Osteoblast (primary cell): Measurements from ENCODE around the gene ATP6V1F. TPM values are rescaled to one million over a fixed set of nuclear protein-coding genes. Genes with fewer than 3 reads are reported as not detected.

Source experiments
- DNase-seq: peaks from one replicate; pipeline ENCODE4 v3.0.0; 2011; ENCODE audit warnings: low spot score, mixed read lengths; ENCODE audit not compliant: insufficient read length; ENCODE audit errors: missing footprints
- H2AFZ ChIP-seq: 2 replicates; pipeline ENCODE4 v1.6.0; 2011; ENCODE audit warnings: mild to moderate bottlenecking, low read length
- H3K27ac ChIP-seq: 2 replicates; pipeline ENCODE4 v1.5.1; 2011; ENCODE audit warnings: mild to moderate bottlenecking, low read depth, low read length, moderate library complexity
- H3K27me3 ChIP-seq: 2 replicates; pipeline ENCODE4 v1.6.0; 2012; ENCODE audit warnings: mild to moderate bottlenecking, control low read depth, inconsistent platforms, low read length, moderate library complexity; ENCODE audit not compliant: insufficient read depth
- H3K36me3 ChIP-seq: 2 replicates; pipeline ENCODE4 v1.5.1; 2011; ENCODE audit warnings: mild to moderate bottlenecking, low read length, control low read depth, moderate library complexity; ENCODE audit not compliant: insufficient read depth
- H3K4me1 ChIP-seq: 2 replicates; pipeline ENCODE4 v1.5.1; 2011; ENCODE audit warnings: mild to moderate bottlenecking, low read length, control low read depth, moderate library complexity; ENCODE audit not compliant: insufficient read depth
- H3K4me2 ChIP-seq: 2 replicates; pipeline ENCODE4 v1.6.0; 2011; ENCODE audit warnings: mild to moderate bottlenecking, low read length; ENCODE audit not compliant: insufficient read depth
- H3K4me3 ChIP-seq: fragments of 200-600 bp; sonication (generic); 3 replicates; pipeline ENCODE4 v1.5.1; 2012; ENCODE audit warnings: mild to moderate bottlenecking, low read length, inconsistent platforms; ENCODE audit not compliant: insufficient read depth
- H3K79me2 ChIP-seq: 2 replicates; pipeline ENCODE4 v1.6.0; 2012; ENCODE audit warnings: mild to moderate bottlenecking, low read length, control low read depth, inconsistent platforms; ENCODE audit not compliant: insufficient read depth
- H3K9me3 ChIP-seq: 2 replicates; pipeline ENCODE4 v1.5.1; 2011; ENCODE audit warnings: low read depth, low read length, control low read depth
- H4K20me1 ChIP-seq: 2 replicates; pipeline ENCODE4 v1.6.0; 2012; ENCODE audit warnings: mild to moderate bottlenecking, low read length, control low read depth; ENCODE audit not compliant: insufficient read depth
- CTCF ChIP-seq: IDR thresholded peaks from 2 replicates; pipeline ENCODE4 v1.5.1; 2011; ENCODE audit warnings: mild to moderate bottlenecking, low read depth, low read length, moderate library complexity; ENCODE audit errors: extremely low read depth
- total RNA-seq: library from RNA; depleted of rRNA; stranded (reverse); fragments of >200 nt; gene quantifications from 2 replicates; pipeline ENCODE4 v1.2.3, GENCODE V29; 2012

The ATP6V1F gene
- total RNA-seq, 1 donor, result 91.9 TPM

- H2AFZ ChIP-seq, result no peak overlapping the region
- H3K4me1 ChIP-seq, result no peaks in the 10 kb centered on the region
- H3K9me3 ChIP-seq, result no peaks in the 10 kb centered on the region
- no peak overlapping the region for H3K4me3 ChIP-seq
- H4K20me1 ChIP-seq, result no peaks in the 10 kb centered on the region
- H3K36me3 ChIP-seq, result no peaks in the 10 kb centered on the region
- no peak overlapping the region for H3K4me2 ChIP-seq
- no peak overlapping the region for H3K27ac ChIP-seq
- H3K27me3 ChIP-seq, result no peaks in the 10 kb centered on the region
- no peak for TF ChIP-seq CTCF
- no peaks in the 10 kb centered on the region for H3K79me2 ChIP-seq
- peak; percentile 51 for DNase-seq
These were observed 18.3 kb downstream of the ATP6V1F start for GRCh38 chr7:128880791-128881457.

- peak; percentile 65 for DNase-seq
- Histone ChIP-seq H3K9me3 (no peaks in the 10 kb centered on the region), H3K36me3 (no peaks in the 10 kb centered on the region), H3K4me1 (no peaks in the 10 kb centered on the region), H3K4me3 (no peak overlapping the region), H3K4me2 (no peak overlapping the region), H3K27me3 (no peaks in the 10 kb centered on the region), H3K79me2 (no peaks in the 10 kb centered on the region), H3K27ac (no peak overlapping the region), H2AFZ (no peak overlapping the region), H4K20me1 (no peaks in the 10 kb centered on the region)
- no peak for TF ChIP-seq CTCF
These were observed 18.9 kb downstream of the ATP6V1F start for GRCh38 chr7:128881458-128882125.

GRCh38 chr7:128882134-128882533 is 19.5 kb downstream of the ATP6V1F start:
- no peaks in the 10 kb centered on the region for H3K27me3 ChIP-seq
- H3K4me2 ChIP-seq, result no peak overlapping the region
- H4K20me1 ChIP-seq, result no peaks in the 10 kb centered on the region
- no peak overlapping the region for H3K27ac ChIP-seq
- no peak overlapping the region for H2AFZ ChIP-seq
- no peak overlapping the region for H3K4me3 ChIP-seq
- no peaks in the 10 kb centered on the region for H3K9me3 ChIP-seq
- H3K79me2 ChIP-seq, result no peaks in the 10 kb centered on the region
- no peaks in the 10 kb centered on the region for H3K36me3 ChIP-seq
- peak; percentile 66 for DNase-seq
- no peaks in the 10 kb centered on the region for H3K4me1 ChIP-seq
- no peak for TF ChIP-seq CTCF

- peak; percentile 91 for TF ChIP-seq CTCF
- Histone ChIP-seq H3K4me3 (no peak overlapping the region), H3K4me1 (no peaks in the 10 kb centered on the region), H4K20me1 (no peaks in the 10 kb centered on the region), H3K27me3 (no peaks in the 10 kb centered on the region), H3K9me3 (no peaks in the 10 kb centered on the region), H3K27ac (no peak overlapping the region), H2AFZ (no peak overlapping the region), H3K4me2 (no peak overlapping the region), H3K36me3 (no peaks in the 10 kb centered on the region), H3K79me2 (no peaks in the 10 kb centered on the region)
- DNase-seq, result peak; percentile 99
These were observed 21.2 kb downstream of the ATP6V1F start for GRCh38 chr7:128883622-128884448.
